Activated CD4-positive, CD25-positive, alpha-beta regulatory T cell treated with anti-CD3 and anti-CD28 coated beads, Interleukin-2, amount 50 U/mL, for 24 hours (primary cell): ENCODE results near the gene AGBL4.

Experiments used
- ATAC-seq, 2 donors: fragments of 150-1000 bp; cut with Tn5 transposase; one replicate each; pipeline ENCODE4 v1.10.0; 2021; ENCODE audit warnings: mild to moderate bottlenecking in 1 of 2, moderate library complexity in 1 of 2

The AGBL4 gene

GRCh38 chr1:49171941-49172593 lies 851.7 kb downstream of the AGBL4 start:
- ATAC-seq = no peak

DNA sequence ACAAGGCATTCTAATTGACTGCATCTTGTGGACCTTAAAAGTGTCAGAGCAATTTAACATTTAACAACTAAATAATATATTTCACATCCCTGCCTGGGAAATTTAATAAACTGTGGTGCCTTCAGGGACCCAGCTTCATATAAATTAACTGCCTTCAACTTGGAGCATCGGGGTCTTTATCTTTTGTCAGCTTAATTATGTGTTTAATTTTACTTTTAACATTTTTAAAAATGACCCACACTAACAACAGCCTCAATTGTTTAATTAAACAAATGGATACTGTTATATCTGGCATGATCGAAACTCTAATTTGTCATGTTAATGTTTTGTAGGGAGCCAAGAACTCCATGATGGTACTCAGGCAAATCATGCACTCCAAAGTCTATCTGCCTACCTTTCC lies 857.7 kb downstream of the AGBL4 start:
- no peak for ATAC-seq

- no peak for ATAC-seq
Measured at GRCh38 chr1:49163031-49163430, 860.7 kb downstream of the AGBL4 start.

GRCh38 chr1:49160677-49161076 lies 863.1 kb downstream of the AGBL4 start:
- ATAC-seq = no peak

DNA sequence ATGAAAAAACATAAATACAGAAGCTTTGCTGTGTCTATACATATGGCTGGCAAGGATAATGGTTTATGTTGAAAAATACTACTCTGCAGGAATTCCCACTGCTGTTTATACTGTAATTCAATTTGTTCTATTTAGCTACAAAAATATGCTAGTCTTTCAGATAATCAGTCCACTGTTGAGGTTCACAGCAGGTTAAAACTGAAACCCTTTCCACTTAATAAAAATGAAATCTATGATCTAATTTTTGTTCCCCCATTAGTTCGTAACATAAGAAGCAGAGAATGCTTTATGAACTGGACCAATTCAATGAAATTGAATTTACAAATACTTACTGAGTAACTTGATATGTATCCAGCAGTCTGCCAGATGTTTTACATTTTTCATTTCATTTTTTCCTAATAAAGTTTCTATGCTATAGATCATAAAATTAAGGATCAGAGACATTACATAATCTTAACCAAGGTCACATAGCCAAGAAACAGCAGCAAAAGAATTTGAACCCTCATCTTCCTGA lies 887.0 kb downstream of the AGBL4 start:
- ATAC-seq = no peak

DNA sequence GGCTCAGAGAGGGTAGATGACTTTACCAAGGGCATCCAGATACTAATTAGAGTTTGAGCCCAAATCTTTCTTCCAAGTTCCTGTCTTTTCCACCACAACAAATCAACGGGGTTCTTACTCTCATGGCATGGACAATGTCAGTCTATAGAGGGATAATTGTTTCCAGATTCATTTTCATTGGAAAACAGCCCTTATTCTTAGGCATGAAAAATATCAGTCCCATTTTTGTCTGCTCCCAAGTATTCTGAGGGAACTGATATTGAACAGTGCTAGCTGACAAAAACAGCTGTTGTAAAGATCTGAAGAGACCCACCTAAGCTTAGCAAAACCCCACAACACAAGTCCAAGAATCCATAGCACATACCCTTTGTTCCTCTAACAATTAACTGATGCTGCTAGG lies 898.0 kb downstream of the AGBL4 start:
- ATAC-seq = no peak

DNA sequence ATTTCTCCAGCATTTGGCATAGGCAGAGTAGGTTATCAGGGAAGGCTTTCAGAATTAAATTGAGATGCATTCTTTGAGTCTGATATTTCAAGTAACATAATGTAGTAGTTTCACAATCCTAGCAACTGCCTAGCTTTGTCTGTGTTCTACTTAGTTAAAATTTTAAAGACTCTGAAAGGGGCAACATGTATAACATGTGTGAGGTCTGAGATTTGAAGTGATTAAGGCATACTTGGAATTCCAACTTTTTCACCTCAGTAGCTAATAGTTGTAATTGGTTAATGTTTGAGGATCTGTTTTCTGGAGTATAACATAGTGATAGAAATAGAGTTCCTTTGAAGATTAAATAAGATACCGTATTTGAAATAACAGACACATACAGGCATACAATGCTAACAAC lies 911.8 kb downstream of the AGBL4 start:
- ATAC-seq = no peak

DNA sequence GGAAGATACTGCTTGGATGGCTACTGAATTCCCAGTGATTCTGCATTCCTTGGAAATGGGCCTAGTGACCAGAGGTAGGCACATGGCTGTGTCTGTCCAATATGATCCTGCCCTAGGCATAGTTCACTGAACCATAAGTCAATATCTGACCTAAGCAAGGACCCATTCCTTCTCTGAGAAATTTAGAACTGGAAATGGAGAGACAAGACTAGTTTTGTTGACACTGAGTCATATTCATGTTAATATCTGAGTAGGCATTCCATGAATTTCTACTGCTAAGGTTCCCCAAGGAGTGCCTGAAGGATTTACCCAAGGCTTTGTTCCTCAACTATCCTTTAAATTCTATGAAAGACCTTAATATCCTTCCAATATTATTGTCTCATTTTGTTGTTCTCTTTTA lies 917.3 kb downstream of the AGBL4 start:
- ATAC-seq = no peak

DNA sequence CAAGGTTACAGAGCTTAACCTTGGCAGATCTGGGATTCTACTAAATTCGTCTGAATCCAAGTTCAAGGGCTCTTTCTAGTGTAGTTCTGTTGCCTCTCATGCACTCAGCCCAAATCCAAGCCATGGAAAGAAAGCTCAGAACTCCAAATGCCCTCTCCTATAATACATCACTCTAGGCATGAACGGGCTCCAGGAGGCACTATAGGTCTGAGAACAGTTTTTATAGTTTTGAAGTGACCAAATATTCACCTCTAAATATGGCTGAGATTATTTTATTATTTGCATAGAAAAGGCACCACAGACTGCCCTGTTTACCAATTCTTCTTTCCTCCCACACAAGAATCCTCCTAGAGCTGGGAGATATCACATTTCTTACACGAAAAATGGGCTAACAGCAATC lies 919.2 kb downstream of the AGBL4 start:
- no peak for ATAC-seq

GRCh38 chr1:49102752-49103151 lies 921.0 kb downstream of the AGBL4 start:
- ATAC-seq = no peak

DNA sequence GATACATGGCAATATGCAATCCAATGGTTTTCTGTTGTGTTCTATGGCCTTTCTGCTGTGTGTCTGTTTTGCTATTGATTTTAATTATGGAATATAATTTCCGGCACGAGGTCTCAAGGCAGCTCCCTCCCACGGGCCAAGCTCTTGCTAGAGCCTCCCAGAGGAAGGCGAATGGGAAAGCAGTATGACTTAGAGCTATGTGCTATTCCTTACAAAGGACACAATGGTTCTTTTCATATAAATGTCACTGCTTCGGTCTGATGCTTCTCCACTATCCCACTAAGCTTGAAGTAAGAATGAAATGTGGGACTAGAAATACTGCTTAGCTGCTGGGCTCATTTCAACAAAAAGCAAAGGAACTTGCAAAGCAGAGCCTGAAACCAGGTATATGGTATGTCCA lies 924.9 kb downstream of the AGBL4 start:
- no peak for ATAC-seq

DNA sequence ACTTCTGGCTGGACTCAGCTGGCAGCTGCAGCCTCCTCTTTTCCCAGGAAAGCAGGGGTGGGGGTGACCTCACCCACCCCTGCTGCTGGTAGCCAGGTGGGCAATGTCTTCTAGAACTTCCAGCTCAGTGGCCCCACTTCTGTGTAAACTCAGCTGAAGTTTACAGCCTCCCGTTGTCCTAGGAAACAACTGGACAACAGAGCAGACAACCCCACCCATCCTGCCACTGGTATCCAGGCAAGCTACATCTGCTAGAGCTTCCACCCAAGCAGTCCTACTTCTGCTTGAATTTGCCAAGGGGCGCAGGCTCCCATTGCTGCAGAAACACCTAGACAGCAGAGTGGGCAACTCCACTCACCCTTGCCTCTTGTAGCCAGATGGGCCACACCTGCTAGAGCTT lies 937.4 kb downstream of the AGBL4 start:
- no peak for ATAC-seq

DNA sequence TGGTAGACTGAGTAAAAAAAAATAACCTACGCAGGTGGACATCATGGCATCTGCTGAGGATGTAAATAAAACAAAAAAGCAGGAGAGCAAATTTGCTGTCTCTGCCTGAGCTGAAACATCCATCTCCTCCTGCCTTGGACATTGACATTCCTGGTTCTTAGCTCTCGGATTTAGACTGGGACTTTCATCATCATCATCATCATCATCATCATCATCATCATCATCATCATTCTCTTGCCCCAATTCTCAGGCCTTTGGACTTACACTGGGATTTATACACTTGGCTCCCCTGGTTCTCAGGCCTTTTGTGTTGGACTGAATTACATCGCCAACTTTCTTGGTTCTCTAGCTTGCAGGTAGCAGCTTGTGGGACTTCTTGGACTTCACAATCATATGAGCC lies 938.7 kb downstream of the AGBL4 start:
- ATAC-seq = no peak

DNA sequence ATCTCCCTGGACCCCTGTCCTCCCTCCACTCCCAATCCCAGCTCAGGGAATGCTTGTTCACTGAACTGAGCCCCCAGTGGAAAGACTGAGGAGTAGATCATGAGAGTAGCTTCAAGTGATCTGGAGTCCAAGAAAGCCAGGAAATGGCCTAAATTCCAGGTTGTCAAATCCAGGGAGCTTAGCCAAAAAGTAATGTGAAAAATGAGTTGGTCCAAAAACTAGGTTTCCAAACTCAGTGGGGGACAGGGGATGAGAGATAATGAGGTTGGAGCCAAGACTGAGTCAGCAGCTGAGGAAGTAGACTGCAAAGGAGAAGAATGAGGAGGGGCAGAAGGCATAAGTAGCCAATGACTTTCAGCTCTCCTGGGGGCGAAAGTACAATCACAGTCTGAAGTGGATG lies 963.0 kb downstream of the AGBL4 start:
- no peak for ATAC-seq

DNA sequence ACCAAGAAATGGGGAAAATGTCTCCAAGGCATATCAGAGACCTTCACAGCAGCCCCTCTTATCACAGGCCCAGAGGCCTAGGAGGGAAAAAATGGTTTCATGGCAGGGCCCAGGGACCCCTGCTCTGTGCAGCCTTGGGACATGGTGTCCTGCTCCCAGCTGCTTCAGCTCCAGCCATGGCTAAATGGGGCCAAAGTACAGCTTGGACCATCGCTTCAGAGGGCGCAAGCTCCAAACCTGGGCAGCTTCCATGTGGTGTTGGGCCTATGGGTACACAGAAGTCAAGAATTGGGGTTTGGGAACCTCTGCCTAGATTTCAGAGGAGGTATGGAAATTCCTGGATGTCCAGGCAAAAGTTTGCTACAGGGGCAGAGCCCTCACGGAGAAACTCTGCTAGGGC lies 964.7 kb downstream of the AGBL4 start:
- no peak for ATAC-seq

DNA sequence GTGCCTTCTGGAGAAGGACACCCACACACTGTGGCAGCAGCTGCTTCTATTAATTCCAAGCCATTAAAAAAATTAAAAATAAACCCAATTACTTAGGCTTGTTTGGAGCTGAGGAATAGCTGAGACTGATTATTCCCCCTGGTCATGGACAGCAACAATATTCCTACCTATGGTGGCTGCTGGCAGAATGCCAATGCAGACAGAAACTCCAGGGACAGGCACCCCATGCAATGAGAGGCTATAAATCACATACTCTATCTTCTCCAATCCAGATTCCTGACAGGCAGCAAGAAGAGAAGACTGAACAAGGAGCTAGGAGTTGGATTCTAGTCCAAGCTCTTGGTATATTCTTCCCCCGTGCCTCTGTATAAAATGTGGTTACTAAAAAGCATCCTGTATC lies 971.7 kb downstream of the AGBL4 start:
- no peak for ATAC-seq

- no peak for ATAC-seq
Measured at GRCh38 chr1:49051647-49052046, 972.1 kb downstream of the AGBL4 start.

DNA sequence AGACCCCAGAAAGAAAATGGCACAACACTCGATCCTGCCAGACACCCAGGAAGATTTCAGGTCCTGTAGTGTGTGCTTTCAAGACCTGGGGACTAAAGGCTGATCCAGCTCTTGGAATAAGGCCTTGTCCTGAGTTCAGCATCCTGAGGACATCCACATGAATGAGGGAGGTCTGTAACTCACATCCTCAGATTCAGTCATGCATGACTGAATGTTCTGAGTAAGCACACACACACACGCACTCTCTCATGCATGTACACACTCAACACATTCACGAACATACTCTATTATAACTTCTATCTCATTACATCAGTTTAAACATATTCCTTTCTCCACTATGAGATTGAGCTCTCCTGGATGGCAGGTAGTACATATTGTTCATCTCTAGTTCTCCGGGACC lies 973.7 kb downstream of the AGBL4 start:
- ATAC-seq = no peak

- no peak for ATAC-seq
Measured at GRCh38 chr1:49048188-49048587, 975.6 kb downstream of the AGBL4 start.

- ATAC-seq = no peak
Measured at GRCh38 chr1:49046305-49046704, 977.4 kb downstream of the AGBL4 start.

GRCh38 chr1:49045371-49045770 lies 978.4 kb downstream of the AGBL4 start:
- ATAC-seq = no peak

DNA sequence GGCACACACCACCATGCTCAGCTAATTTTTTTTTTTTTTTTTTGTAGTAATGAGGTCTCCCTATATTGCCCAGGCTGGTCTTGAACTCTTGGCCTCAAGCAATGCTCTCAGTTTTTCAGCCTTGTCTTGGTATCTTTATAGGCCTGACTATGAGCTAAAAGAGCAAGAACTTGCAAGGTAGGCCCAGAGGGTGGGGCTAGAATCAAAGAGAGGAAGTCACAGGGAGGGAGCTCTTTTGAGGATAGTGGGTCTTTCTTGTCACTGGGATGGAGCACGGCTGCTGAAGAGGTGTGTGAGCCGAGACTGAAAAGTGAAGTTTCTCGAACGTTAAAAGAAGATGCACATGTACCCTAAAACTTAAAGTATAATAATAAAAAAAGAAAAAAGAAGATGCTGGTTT lies 987.1 kb downstream of the AGBL4 start:
- no peak for ATAC-seq

GRCh38 chr1:49028396-49028795 lies 995.4 kb downstream of the AGBL4 start:
- no peak for ATAC-seq

- no peak for ATAC-seq
Measured at GRCh38 chr1:49026230-49026811, 997.4 kb downstream of the AGBL4 start.
